ENCODE measurements around the gene DYNLRB1.

DYNLRB1 gene

GRCh38 chr20:34583544-34583943, 67.3 kb downstream of the DYNLRB1 start:
- no peak for DNase-seq (ENCODE audit: extremely low spot score)
- ChIA-PET POLR2A (no interaction called here), CTCF (interaction anchor here (1.0 to 2.8 kb wide), 7 partner anchors 8 to 271 kb away, joined by 3 to 10 read pairs (median 3); no protein-coding TSS in a partner anchor)
- TF ChIP-seq CTCF (IDR thresholded peaks at IDR 0.05; ENCODE audit: control extremely low read depth, extremely low read depth, low read depth, missing control alignments), result no peak

GRCh38 chr20:34585019-34585418, 68.8 kb downstream of the DYNLRB1 start:
- DNase-seq (ENCODE audit: extremely low spot score), result no peak
- no peak for TF ChIP-seq CTCF (IDR thresholded peaks at IDR 0.05; ENCODE audit: control extremely low read depth, extremely low read depth, low read depth, missing control alignments)
- POLR2A ChIA-PET, result interaction anchor here (0.6 kb wide), 1 partner anchor 624 kb away, joined by 6 read pairs; no protein-coding TSS in a partner anchor
- CTCF ChIA-PET, result interaction anchor here (1.4 kb wide), 1 partner anchor 9 kb away, joined by 3 read pairs; no protein-coding TSS in a partner anchor

- ChIA-PET CTCF (interaction anchor here (1.0 kb wide), 1 partner anchor 8 kb away, joined by 3 read pairs; no protein-coding TSS in a partner anchor), POLR2A (no interaction called here)
- no peak for TF ChIP-seq CTCF (IDR thresholded peaks at IDR 0.05; ENCODE audit: control extremely low read depth, extremely low read depth, low read depth, missing control alignments)
- DNase-seq (ENCODE audit: extremely low spot score), result no peak
Observed at GRCh38 chr20:34586488-34587163, 70.4 kb downstream of the DYNLRB1 start.
